ENCODE measurements around the gene TMC6. TPM values are rescaled to one million over a fixed set of nuclear protein-coding genes. Genes with fewer than 3 reads are reported as not detected.

Gene TMC6
- total RNA-seq, 1 experiment from 2014 or later, result 97.7 TPM

DNA sequence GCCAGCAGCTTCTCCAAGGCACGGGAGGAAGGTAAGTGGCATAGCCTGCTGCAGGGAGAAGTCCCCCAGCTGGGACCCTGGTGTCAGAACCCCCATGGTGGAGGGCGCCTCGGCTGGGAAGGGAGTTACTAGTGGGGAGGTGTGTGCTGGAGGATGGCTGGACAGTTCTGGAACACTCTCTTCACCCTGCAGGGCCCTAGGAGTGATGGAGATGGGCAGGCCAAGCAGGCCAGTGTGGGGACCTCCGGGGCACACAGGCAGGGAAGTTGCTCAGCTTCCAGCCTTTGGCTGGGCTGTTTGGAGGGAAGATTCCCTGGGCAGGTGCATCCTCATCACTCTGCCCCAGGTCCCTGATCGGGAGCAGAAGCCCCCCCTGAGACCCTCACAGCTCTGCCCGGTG is 18.3 kb upstream of the TMC6 start:
- ChIA-PET POLR2A (ENCODE audit: unreplicated experiment) (no interaction called here), CTCF (no interaction called here)
- no peaks in the 10 kb centered on the region for H3K9me3 ChIP-seq (ENCODE audit: insufficient read depth, low read depth)
- H3K79me2 ChIP-seq (ENCODE audit: low read depth), result no peaks in the 10 kb centered on the region
- TF ChIP-seq EZH2 (IDR thresholded peaks at IDR 0.05; ENCODE audit: low read depth), result no peak
- TF ChIP-seq, protein P1, sequence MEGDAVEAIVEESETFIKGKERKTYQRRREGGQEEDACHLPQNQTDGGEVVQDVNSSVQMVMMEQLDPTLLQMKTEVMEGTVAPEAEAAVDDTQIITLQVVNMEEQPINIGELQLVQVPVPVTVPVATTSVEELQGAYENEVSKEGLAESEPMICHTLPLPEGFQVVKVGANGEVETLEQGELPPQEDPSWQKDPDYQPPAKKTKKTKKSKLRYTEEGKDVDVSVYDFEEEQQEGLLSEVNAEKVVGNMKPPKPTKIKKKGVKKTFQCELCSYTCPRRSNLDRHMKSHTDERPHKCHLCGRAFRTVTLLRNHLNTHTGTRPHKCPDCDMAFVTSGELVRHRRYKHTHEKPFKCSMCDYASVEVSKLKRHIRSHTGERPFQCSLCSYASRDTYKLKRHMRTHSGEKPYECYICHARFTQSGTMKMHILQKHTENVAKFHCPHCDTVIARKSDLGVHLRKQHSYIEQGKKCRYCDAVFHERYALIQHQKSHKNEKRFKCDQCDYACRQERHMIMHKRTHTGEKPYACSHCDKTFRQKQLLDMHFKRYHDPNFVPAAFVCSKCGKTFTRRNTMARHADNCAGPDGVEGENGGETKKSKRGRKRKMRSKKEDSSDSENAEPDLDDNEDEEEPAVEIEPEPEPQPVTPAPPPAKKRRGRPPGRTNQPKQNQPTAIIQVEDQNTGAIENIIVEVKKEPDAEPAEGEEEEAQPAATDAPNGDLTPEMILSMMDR (conservative IDR thresholded peaks at IDR 0.05), result no peak
- no peak for DNase-seq
- intact Hi-C loops (cut with micrococcal nuclease; ENCODE audit: unreplicated experiment), result no loop called here
- H3K27me3 ChIP-seq (ENCODE audit: insufficient read depth, low read depth), result no peaks in the 10 kb centered on the region
- no peak overlapping the region for H3K4me2 ChIP-seq
- H3K4me1 ChIP-seq (replicated peaks; ENCODE audit: insufficient read depth), result peaks cover 40% of the 10 kb centered on the region
- no peaks in the 10 kb centered on the region for H3K9me2 ChIP-seq (ENCODE audit: insufficient read depth)
- H3K36me3 ChIP-seq (ENCODE audit: low read depth), result no peaks in the 10 kb centered on the region
- BruUV-seq (replicated peaks), result no TSS peak
- peaks cover 30% of the 10 kb centered on the region; the same call in 1 of the 2 replicates for H3F3A ChIP-seq (ENCODE audit: insufficient read depth, low read depth)
- H3K4me3 ChIP-seq, result no peak overlapping the region
- no peak overlapping the region for H3K27ac ChIP-seq
- no peaks in the 10 kb centered on the region for H4K20me1 ChIP-seq (ENCODE audit: insufficient read depth)
- no peak overlapping the region for H2AFZ ChIP-seq

DNA sequence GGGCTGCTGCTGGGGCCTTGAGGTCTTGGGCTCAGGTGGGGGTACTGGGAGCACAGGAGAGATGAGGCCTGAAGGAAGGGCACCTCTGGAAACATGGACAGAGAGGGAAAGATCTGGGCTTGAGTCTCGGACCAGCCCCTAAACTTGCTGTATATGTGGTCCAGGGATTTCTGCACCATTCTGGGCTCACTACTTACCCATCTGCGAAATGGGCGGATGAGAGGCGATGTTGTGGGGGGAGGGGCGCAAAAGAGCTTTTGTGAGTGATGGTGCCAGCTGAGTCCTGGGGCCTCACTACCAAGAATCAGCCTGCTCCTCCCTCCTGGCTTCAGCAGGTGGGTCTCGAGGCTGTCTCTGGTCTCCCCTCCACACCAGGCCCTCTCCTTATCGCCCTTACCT is 17.9 kb upstream of the TMC6 start:
- Histone ChIP-seq H4K20me1 (ENCODE audit: insufficient read depth) (no peaks in the 10 kb centered on the region), H3K9me2 (ENCODE audit: insufficient read depth) (no peaks in the 10 kb centered on the region), H3K9me3 (ENCODE audit: insufficient read depth, low read depth) (no peaks in the 10 kb centered on the region), H2AFZ (no peak overlapping the region), H3K4me3 (no peak overlapping the region), H3K36me3 (ENCODE audit: low read depth) (no peaks in the 10 kb centered on the region), H3K4me1 (replicated peaks; ENCODE audit: insufficient read depth) (peaks cover 44% of the 10 kb centered on the region), H3K4me2 (no peak overlapping the region), H3F3A (ENCODE audit: insufficient read depth, low read depth) (peaks cover 34% of the 10 kb centered on the region; the same call in 1 of the 2 replicates), H3K79me2 (ENCODE audit: low read depth) (no peaks in the 10 kb centered on the region), H3K27me3 (ENCODE audit: insufficient read depth, low read depth) (no peaks in the 10 kb centered on the region), H3K27ac (no peak overlapping the region)
- POLR2A ChIA-PET (ENCODE audit: unreplicated experiment), result no interaction called here
- no TSS peak for BruUV-seq (replicated peaks)
- CTCF ChIA-PET, result no interaction called here
- DNase-seq, result no peak
- TF ChIP-seq EZH2 (IDR thresholded peaks at IDR 0.05; ENCODE audit: low read depth), result no peak
- TF ChIP-seq, protein P1 (conservative IDR thresholded peaks at IDR 0.05), result no peak
- intact Hi-C loops (cut with micrococcal nuclease; ENCODE audit: unreplicated experiment), result no loop called here

DNA sequence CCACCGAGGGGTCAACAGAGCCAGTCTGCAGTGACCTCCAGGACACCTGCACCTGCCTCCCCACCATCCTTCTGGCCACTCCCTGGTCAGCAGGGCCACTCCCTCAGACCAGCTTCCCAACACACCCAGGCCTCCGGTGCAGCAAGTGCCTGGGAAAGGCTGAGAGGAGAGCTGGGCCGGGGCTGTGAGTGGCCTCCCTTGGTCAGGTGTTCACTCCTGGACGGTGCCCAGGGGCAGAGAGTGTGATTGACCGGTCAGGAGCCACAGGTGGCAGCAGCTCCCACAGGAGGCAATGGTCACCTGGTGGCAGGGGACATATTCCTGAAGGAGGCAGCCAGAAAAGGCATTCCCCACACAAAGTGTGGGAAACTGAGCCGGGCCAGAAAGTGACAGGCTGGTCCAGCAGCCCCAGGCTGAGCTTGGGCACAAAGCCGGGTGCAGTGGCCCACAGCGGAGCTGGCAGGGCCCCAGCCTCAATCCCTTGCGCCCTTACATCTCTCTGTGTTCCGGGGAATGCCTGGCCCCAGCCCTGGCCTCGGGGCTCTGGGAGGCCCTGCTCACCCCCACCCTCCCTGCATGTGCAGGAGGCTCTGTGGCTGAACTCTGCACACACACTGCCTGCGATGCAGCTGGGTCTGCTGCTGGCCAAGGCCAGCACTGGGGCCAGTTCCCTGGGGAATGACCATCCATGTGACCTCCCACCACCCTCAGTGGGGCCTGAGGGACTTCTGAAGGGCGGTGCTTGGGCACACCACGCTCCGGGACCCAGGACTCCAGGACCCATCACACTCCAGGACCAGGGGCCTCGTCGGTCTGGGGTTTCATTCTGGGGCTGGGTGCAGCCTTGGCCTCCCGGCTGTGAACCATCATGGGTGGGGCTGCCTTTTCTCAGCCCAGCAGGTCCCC is 16.4 kb upstream of the TMC6 start:
- no TSS peak for BruUV-seq (replicated peaks)
- no peak overlapping the region; the same call in 1 of the 2 replicates for H3K4me3 ChIP-seq
- peak overlapping the region; percentile 93 for H3K27ac ChIP-seq
- peak overlapping the region; percentile 67 for H3K4me2 ChIP-seq
- no peaks in the 10 kb centered on the region for H3K36me3 ChIP-seq (ENCODE audit: low read depth)
- no peaks in the 10 kb centered on the region for H3K9me2 ChIP-seq (ENCODE audit: insufficient read depth)
- ChIA-PET POLR2A (ENCODE audit: unreplicated experiment) (interaction anchor here (0.6 to 0.7 kb wide), 5 partner anchors 16 to 247 kb away, joined by 3 to 21 read pairs (median 4); no protein-coding TSS in a partner anchor), CTCF (interaction anchor here (1.4 to 1.8 kb wide), 2 partner anchors 29 to 60 kb away, joined by 4 to 6 read pairs; no protein-coding TSS in a partner anchor)
- H3K79me2 ChIP-seq (ENCODE audit: low read depth), result no peaks in the 10 kb centered on the region
- TF ChIP-seq, protein P1 (conservative IDR thresholded peaks at IDR 0.05), result no peak
- TF ChIP-seq EZH2 (IDR thresholded peaks at IDR 0.05; ENCODE audit: low read depth), result no peak
- H2AFZ ChIP-seq, result no peak overlapping the region
- no peaks in the 10 kb centered on the region for H4K20me1 ChIP-seq (ENCODE audit: insufficient read depth)
- H3F3A ChIP-seq (ENCODE audit: insufficient read depth, low read depth), result peaks cover 36% of the 10 kb centered on the region; the same call in 1 of the 2 replicates
- H3K9me3 ChIP-seq (ENCODE audit: insufficient read depth, low read depth), result no peaks in the 10 kb centered on the region
- peak; percentile 84 to 90 for DNase-seq
- H3K4me1 ChIP-seq (replicated peaks; ENCODE audit: insufficient read depth), result peaks cover 53% of the 10 kb centered on the region
- intact Hi-C loops (cut with micrococcal nuclease; ENCODE audit: unreplicated experiment), result no loop called here
- H3K27me3 ChIP-seq (ENCODE audit: insufficient read depth, low read depth), result no peaks in the 10 kb centered on the region
